SW 1271 (cell line): ENCODE results near the gene WWP2.
"Not testable (repeated sequence)": the region's sequence is repeated elsewhere in the genome, so short reads cannot be mapped to it uniquely, and the experiment has no call there.

Experiments used
- DNase-seq, 2 experiments: peaks; one replicate each; lab custom pipeline; 2025; lab: John Stamatoyannopoulos, UW

WWP2 gene

GRCh38 chr16:69942627-69943170 lies 180.6 kb downstream of the WWP2 start:
- no peak for DNase-seq

DNA sequence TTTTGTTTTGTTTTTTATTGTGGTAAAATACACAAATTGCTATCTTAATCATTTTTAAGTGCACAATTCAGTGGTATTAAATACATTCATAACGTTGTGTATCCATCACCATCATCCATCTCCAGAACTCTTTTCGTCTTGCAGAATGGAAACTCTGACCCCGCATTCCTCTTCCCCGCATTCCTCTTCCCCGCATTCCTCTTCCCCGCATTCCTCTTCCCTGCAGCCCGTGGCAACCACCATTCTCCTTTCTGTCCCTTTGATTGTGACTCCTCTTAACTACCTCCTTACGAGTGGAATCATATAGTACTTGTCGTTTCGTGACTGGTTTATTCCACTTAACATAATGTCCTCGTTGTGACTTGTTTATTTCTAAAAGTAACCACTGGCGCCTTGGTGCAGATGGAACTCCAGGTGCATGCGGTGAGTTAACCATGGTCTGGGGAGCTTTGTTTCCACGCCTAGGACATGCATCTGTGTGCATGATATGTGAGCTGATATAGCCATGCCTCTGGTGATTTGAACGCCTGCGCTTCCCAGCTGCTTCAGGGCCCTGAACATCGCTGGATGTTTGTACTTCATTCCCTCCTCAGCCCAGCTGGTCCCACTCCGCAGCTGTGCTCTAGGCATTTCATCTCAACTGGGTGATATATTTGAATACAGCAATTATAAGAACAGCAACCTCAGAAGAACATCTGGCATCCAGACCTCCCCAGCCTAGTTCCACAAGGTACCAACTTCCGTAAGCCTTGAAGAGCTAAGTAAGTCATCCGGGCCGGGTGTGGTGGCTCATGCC lies 181.3 kb downstream of the WWP2 start:
- not testable (repeated sequence) for DNase-seq

- not testable (repeated sequence) for DNase-seq
Measured at GRCh38 chr16:69950411-69950810, 188.3 kb downstream of the WWP2 start.

- DNase-seq, result not testable (repeated sequence)
Measured at GRCh38 chr16:69951017-69951671, 189.0 kb downstream of the WWP2 start, which contains the start of gene CLEC18A. TSS of gene CLEC18A (plus strand) at chr16:69951334. CDS start at chr16:69951367, 33 bp downstream.

- not testable (repeated sequence) for DNase-seq
Measured at GRCh38 chr16:69951672-69952031, 189.5 kb downstream of the WWP2 start.

- not testable (repeated sequence) for DNase-seq
Measured at GRCh38 chr16:69952116-69952515, 190.0 kb downstream of the WWP2 start.

GRCh38 chr16:69952572-69953355 lies 190.6 kb downstream of the WWP2 start:
- not testable (repeated sequence) for DNase-seq

- not testable (repeated sequence) for DNase-seq
Measured at GRCh38 chr16:69954241-69954640, 192.1 kb downstream of the WWP2 start.

DNA sequence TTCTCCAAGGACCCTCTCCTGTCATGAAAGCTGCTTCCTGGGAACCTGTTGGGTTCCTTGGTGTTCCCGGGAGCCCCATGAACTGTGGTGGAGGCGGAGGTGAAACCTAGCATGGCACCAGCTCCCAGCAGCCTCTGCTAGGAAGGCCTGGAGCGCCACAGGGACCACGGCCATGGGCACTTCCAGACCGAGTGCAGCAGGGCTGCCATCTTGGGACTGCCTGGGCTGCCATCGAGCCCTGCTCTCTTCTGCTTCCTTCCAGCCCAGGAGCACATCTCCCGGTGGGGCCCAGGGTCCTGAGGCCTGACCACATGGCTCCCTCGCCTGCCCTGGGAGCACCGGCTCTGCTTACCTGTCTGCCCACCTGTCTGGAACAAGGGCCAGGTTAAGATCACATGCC lies 201.2 kb downstream of the WWP2 start:
- DNase-seq, result not testable (repeated sequence)

GRCh38 chr16:69964960-69965660 lies 203.0 kb downstream of the WWP2 start:
- peak in 1 of 2 experiments; percentile 2 for DNase-seq

GRCh38 chr16:69965661-69966054 lies 203.5 kb downstream of the WWP2 start:
- not testable (repeated sequence) for DNase-seq

GRCh38 chr16:69967688-69968087 lies 205.6 kb downstream of the WWP2 start:
- DNase-seq, result not testable (repeated sequence)

GRCh38 chr16:69968125-69968524 lies 206.0 kb downstream of the WWP2 start:
- DNase-seq, result not testable (repeated sequence)

GRCh38 chr16:69969657-69970056 lies 207.5 kb downstream of the WWP2 start:
- DNase-seq, result not testable (repeated sequence)

DNA sequence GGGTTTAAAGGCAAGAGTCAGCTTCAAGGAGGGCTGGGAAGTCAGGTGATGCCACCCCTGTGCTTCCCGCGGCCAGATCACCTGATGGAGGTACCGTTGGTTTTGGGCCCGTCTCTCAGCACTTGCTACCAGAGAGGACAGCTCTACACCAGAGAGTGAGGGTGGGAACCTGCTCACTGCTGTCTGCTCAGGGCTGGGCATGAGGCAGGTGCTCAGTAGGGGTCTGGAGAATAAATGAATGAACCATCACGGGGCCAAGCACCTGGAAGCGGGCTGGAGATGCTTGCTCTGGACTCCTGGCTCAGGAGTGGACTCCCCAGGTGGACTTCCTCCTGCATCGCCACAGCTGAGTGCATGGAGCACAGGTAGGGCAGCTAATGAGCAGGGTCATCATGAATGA lies 210.0 kb downstream of the WWP2 start:
- not testable (repeated sequence) for DNase-seq

- DNase-seq, result not testable (repeated sequence)
Measured at GRCh38 chr16:69972935-69973334, 210.8 kb downstream of the WWP2 start.

GRCh38 chr16:69985196-69985595 lies 223.1 kb downstream of the WWP2 start:
- DNase-seq, result not testable (repeated sequence)
